Stomach (tissue), 4 donors: ENCODE results near the gene ANKRD44.

Experiments
- EP300 ChIP-seq: sonication (generic); formaldehyde crosslinking; IDR thresholded peaks from one replicate; pipeline ENCODE4 v1.6.1; 2017; ENCODE audit warnings: antibody characterized with exemption
- POLR2A ChIP-seq, 4 donors: fragments of 450-650 bp; IDR thresholded peaks; one replicate each; pipeline ENCODE4 v1.6.1; 2016; ENCODE audit warnings: antibody characterized with exemption in 4 of 4, control low read depth in 2 of 4, mild to moderate bottlenecking in 1 of 4, moderate library complexity in 1 of 4
- POLR2AphosphoS5 ChIP-seq, 3 donors: sonication (generic); formaldehyde crosslinking; IDR thresholded peaks; one replicate each; pipeline ENCODE4 v1.6.1; 2016; ENCODE audit warnings: antibody characterized with exemption in 3 of 3
- TF ChIP-seq, protein P1 (sequence below), 7 experiments: fragments of 450-650 bp in 4 of 7; fragments of 200-600 bp in 3 of 7; sonication (generic) in 3 of 7; IDR thresholded peaks; one replicate each; pipeline ENCODE4 v1.5.1; 2016 to 2019; ENCODE audit warnings: antibody characterized with exemption in 7 of 7, control low read depth in 2 of 7, mild to moderate bottlenecking in 1 of 7

DNA sequence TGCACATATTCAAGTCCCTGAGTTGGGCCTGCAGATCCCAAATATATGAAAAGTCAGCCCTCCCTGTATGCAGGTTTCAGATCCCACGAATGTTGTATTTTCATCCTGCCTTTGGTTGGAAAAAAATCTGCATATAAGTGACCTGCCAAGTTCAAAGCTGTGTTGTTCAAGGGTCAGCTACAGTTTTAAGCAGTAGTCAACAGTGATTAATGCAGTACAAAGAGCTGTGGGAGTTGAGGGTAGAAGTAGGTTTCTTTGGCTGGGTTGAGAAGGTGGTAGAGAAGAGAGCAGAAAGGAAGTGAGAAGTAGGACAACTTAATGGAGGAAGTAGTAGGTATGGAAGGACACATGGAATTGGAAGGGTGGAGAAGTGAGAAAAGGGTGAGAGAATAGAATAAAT, 127.9 kb downstream of the ANKRD44 start:
- TF ChIP-seq, protein P1, sequence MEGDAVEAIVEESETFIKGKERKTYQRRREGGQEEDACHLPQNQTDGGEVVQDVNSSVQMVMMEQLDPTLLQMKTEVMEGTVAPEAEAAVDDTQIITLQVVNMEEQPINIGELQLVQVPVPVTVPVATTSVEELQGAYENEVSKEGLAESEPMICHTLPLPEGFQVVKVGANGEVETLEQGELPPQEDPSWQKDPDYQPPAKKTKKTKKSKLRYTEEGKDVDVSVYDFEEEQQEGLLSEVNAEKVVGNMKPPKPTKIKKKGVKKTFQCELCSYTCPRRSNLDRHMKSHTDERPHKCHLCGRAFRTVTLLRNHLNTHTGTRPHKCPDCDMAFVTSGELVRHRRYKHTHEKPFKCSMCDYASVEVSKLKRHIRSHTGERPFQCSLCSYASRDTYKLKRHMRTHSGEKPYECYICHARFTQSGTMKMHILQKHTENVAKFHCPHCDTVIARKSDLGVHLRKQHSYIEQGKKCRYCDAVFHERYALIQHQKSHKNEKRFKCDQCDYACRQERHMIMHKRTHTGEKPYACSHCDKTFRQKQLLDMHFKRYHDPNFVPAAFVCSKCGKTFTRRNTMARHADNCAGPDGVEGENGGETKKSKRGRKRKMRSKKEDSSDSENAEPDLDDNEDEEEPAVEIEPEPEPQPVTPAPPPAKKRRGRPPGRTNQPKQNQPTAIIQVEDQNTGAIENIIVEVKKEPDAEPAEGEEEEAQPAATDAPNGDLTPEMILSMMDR (IDR thresholded peaks at IDR 0.05) = no peak
- TF ChIP-seq POLR2A (IDR thresholded peaks at IDR 0.05) = no peak
- no peak for TF ChIP-seq POLR2AphosphoS5 (IDR thresholded peaks at IDR 0.05)
- TF ChIP-seq EP300 = no peak
